ENCODE measurements around the gene ANK2. TPM values are rescaled to one million over a fixed set of nuclear protein-coding genes. Genes with fewer than 3 reads are reported as not detected.

The ANK2 gene
- total RNA-seq, 8 experiments from 2014 or later = 46.7 to 361 (median 116) TPM

- peaks cover 7 to 13% of the 10 kb centered on the region in 2 donors for H3K4me1 ChIP-seq (replicated peaks in 1 of 2)
- WGBS, 10 experiments = 7 to 97% (median 79%) methylated on average over 1 to 4 of the region's 4 CpGs; no CpG with 5 or more reads in 3 of the 10 experiments
- in situ Hi-C loops (cut with MboI; ENCODE audit: low pct_unique_long_range_greater_than_20kb in 2 of 9, low sequenced_read_pairs in 9 of 9, unreplicated experiment in 9 of 9) = loop anchor here in 2 of 9 experiments (25.0 kb wide), 1 partner anchor 181 kb away; no protein-coding TSS in a partner anchor
- peak in 2 of 8 experiments; percentile 39 to 52 for ATAC-seq (replicated peaks in 6 of 8)
- no peak overlapping the region for H3K27ac ChIP-seq
- H3K4me3 ChIP-seq = no peak overlapping the region
Measured at GRCh38 chr4:113293674-113294073, 244.2 kb downstream of the ANK2 start.

GRCh38 chr4:113294908-113295307 is 245.5 kb downstream of the ANK2 start:
- WGBS, 10 experiments = 22 to 100% (median 100%) methylated on average over 1 of the region's 1 CpG; no CpG with 5 or more reads in 2 of the 10 experiments
- H3K27ac ChIP-seq = no peak overlapping the region
- ATAC-seq (replicated peaks in 6 of 8) = no peak
- in situ Hi-C loops (cut with MboI; ENCODE audit: low pct_unique_long_range_greater_than_20kb in 2 of 9, low sequenced_read_pairs in 9 of 9, unreplicated experiment in 9 of 9) = loop anchor here in 2 of 9 experiments (25.0 kb wide), 1 partner anchor 183 kb away; no protein-coding TSS in a partner anchor
- peaks cover 7 to 13% of the 10 kb centered on the region in 2 donors for H3K4me1 ChIP-seq (replicated peaks in 1 of 2)
- H3K4me3 ChIP-seq = no peak overlapping the region

DNA sequence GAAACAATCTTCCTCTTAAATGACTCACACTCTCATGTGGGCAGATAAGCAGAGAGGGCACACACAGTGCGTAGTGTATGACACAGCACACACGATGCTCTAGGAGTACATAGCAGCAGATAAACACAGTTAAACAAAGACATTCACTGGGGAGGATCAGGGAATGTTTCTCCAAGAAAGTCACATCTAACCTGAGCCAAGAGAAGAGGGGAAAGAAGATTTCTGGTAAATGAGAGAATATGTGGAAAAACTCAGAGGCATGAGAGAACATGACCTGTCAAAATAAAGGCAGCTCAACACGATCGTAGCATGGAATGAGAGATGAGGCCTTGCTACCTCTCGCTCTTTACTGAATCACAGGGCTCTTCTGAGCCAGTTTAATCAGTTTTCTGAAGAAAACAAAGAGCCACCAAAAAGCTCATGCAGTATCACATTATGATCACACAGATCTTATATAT is 251.0 kb downstream of the ANK2 start:
- in situ Hi-C loops (cut with MboI; ENCODE audit: low pct_unique_long_range_greater_than_20kb in 2 of 9, low sequenced_read_pairs in 9 of 9, unreplicated experiment in 9 of 9) = no loop called here
- no peak overlapping the region for H3K27ac ChIP-seq

DNA sequence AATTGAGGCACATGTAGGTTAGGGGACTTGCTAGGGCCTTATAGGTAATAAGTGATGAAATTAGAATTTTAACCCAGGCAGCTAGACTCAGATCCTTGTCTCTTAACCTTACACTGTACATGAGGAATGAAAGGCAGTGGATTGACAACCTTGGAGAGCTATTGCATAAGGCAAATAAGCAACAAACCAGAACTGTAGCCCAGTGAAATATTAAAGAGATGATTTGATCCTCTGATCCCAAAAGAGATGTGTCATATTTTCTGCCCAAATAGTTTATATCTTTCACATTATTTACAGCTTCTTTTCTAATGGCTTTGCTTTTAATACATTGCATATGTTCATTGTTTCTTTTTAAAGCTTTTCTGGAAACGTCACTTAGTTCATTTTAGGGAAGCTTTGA is 252.6 kb downstream of the ANK2 start:
- no peak overlapping the region for H3K4me3 ChIP-seq
- in situ Hi-C loops (cut with MboI; ENCODE audit: low pct_unique_long_range_greater_than_20kb in 2 of 9, low sequenced_read_pairs in 9 of 9, unreplicated experiment in 9 of 9) = no loop called here
- no peak for ATAC-seq (replicated peaks in 6 of 8)
- 8 to 100% (median 89%) methylated on average over 1 of the region's 1 CpG; no CpG with 5 or more reads in 3 of the 10 experiments for WGBS, 10 experiments
- H3K4me1 ChIP-seq (replicated peaks in 1 of 2) = no peaks in the 10 kb centered on the region
- H3K27ac ChIP-seq = no peak overlapping the region

More for the DNA sequence above, 251.0 kb downstream of the ANK2 start:
- Histone ChIP-seq H3K4me1 (replicated peaks in 1 of 2) (no peaks in the 10 kb centered on the region), H3K4me3 (no peak overlapping the region)
- 14 to 100% (median 71%) methylated on average over 2 to 5 of the region's 5 CpGs; no CpG with 5 or more reads in 1 of the 10 experiments for WGBS, 10 experiments
- ATAC-seq (replicated peaks in 6 of 8) = peak in 5 of 8 experiments; percentile 35 to 100 (median 93)

GRCh38 chr4:113303315-113303714 is 253.9 kb downstream of the ANK2 start:
- H3K27ac ChIP-seq = no peak overlapping the region
- WGBS, 10 experiments = 50 to 100% (median 91%) methylated on average over 1 of the region's 1 CpG; no CpG with 5 or more reads in 4 of the 10 experiments
- in situ Hi-C loops (cut with MboI; ENCODE audit: low pct_unique_long_range_greater_than_20kb in 2 of 9, low sequenced_read_pairs in 9 of 9, unreplicated experiment in 9 of 9) = no loop called here
- H3K4me3 ChIP-seq = no peak overlapping the region
- no peaks in the 10 kb centered on the region for H3K4me1 ChIP-seq (replicated peaks in 1 of 2)
- no peak for ATAC-seq (replicated peaks in 6 of 8)

DNA sequence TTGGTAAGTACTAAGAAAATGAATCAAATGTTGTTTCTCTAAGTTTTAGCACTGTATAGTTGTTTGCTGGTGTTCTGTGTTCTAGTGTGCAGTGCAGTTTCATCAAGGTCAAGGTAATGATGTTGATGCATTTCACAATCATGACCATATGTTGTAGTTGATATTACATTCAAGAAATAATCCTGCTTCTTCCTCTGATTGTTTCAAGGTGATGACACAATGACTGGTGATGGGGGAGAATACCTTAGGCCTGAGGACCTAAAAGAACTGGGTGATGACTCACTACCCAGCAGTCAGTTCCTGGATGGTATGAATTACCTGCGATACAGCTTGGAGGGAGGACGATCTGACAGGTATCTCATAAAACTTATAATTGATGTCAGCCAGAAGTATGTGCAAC is 261.6 kb downstream of the ANK2 start:
- no peak overlapping the region for H3K27ac ChIP-seq
- H3K4me1 ChIP-seq (replicated peaks in 1 of 2) = no peaks in the 10 kb centered on the region
- in situ Hi-C loops (cut with MboI; ENCODE audit: low pct_unique_long_range_greater_than_20kb in 2 of 9, low sequenced_read_pairs in 9 of 9, unreplicated experiment in 9 of 9) = no loop called here
- no peak for ATAC-seq (replicated peaks in 6 of 8)
- no peak overlapping the region for H3K4me3 ChIP-seq
- WGBS, 10 experiments = 63 to 100% (median 97%) methylated on average over 1 to 2 of the region's 2 CpGs; no CpG with 5 or more reads in 2 of the 10 experiments

GRCh38 chr4:113312529-113312928 is 263.1 kb downstream of the ANK2 start:
- peaks cover 0 to 6% of the 10 kb centered on the region in 2 donors for H3K4me1 ChIP-seq (replicated peaks in 1 of 2)
- in situ Hi-C loops (cut with MboI; ENCODE audit: low pct_unique_long_range_greater_than_20kb in 2 of 9, low sequenced_read_pairs in 9 of 9, unreplicated experiment in 9 of 9) = no loop called here
- ATAC-seq (replicated peaks in 6 of 8) = no peak
- H3K4me3 ChIP-seq = no peak overlapping the region
- no peak overlapping the region for H3K27ac ChIP-seq
- 62 to 89% (median 71%) methylated on average over 1 to 3 of the region's 3 CpGs; no CpG with 5 or more reads in 2 of the 10 experiments for WGBS, 10 experiments

GRCh38 chr4:113314426-113314825 is 265.0 kb downstream of the ANK2 start:
- 34 to 96% (median 86%) methylated on average over 2 to 3 of the region's 3 CpGs; no CpG with 5 or more reads in 1 of the 10 experiments for WGBS, 10 experiments
- peaks cover 0 to 6% of the 10 kb centered on the region in 2 donors for H3K4me1 ChIP-seq (replicated peaks in 1 of 2)
- H3K4me3 ChIP-seq = no peak overlapping the region
- in situ Hi-C loops (cut with MboI; ENCODE audit: low pct_unique_long_range_greater_than_20kb in 2 of 9, low sequenced_read_pairs in 9 of 9, unreplicated experiment in 9 of 9) = no loop called here
- H3K27ac ChIP-seq = no peak overlapping the region
- ATAC-seq (replicated peaks in 6 of 8) = no peak

DNA sequence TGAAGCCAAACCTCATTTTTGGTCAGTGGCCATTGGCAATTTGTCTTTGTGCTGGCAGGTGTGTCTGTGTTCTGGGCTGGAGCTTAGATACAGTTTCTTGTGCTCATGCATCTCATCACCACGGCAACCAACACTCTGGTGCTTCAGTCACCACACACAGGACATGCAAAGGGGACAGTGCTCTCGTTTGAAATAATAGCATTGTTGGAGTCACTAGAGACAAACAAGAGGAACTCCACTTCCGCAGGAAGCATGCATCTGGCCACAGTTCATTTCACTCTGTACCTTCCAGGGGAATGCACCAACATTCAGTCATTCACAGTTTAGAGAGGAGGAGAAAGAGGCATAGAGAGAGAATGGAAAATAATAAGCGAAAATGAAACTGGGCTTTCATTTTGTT is 267.4 kb downstream of the ANK2 start:
- peak in 5 of 8 experiments; percentile 24 to 89 (median 64) for ATAC-seq (replicated peaks in 6 of 8)
- H3K4me1 ChIP-seq (replicated peaks in 1 of 2) = peaks cover 0 to 6% of the 10 kb centered on the region in 2 donors
- no peak overlapping the region for H3K4me3 ChIP-seq
- 13 to 93% (median 82%) methylated on average over 2 to 3 of the region's 4 CpGs; no CpG with 5 or more reads in 2 of the 10 experiments for WGBS, 10 experiments
- in situ Hi-C loops (cut with MboI; ENCODE audit: low pct_unique_long_range_greater_than_20kb in 2 of 9, low sequenced_read_pairs in 9 of 9, unreplicated experiment in 9 of 9) = no loop called here
- no peak overlapping the region for H3K27ac ChIP-seq

GRCh38 chr4:113317523-113317922 is 268.1 kb downstream of the ANK2 start:
- H3K4me3 ChIP-seq = no peak overlapping the region
- ATAC-seq (replicated peaks in 6 of 8) = peak in 1 of 8 experiments; percentile 12
- H3K4me1 ChIP-seq (replicated peaks in 1 of 2) = peaks cover 0 to 6% of the 10 kb centered on the region in 2 donors
- no peak overlapping the region for H3K27ac ChIP-seq
- WGBS, 10 experiments = 80 to 100% (median 96%) methylated on average over 1 to 5 of the region's 5 CpGs; no CpG with 5 or more reads in 2 of the 10 experiments
- in situ Hi-C loops (cut with MboI; ENCODE audit: low pct_unique_long_range_greater_than_20kb in 2 of 9, low sequenced_read_pairs in 9 of 9, unreplicated experiment in 9 of 9) = no loop called here

- Histone ChIP-seq H3K4me3 (no peak overlapping the region), H3K27ac (no peak overlapping the region), H3K4me1 (replicated peaks in 1 of 2) (no peaks in the 10 kb centered on the region)
- whole genome bisulfite sequencing, 10 experiments = 64 to 100% (median 82%) methylated on average over 1 to 5 of the region's 5 CpGs
- no peak for ATAC-seq (replicated peaks in 6 of 8)
- in situ Hi-C loops (cut with MboI; ENCODE audit: low pct_unique_long_range_greater_than_20kb in 2 of 9, low sequenced_read_pairs in 9 of 9, unreplicated experiment in 9 of 9) = no loop called here
Measured at GRCh38 chr4:113322736-113323135, 273.3 kb downstream of the ANK2 start.

- no peak overlapping the region for H3K27ac ChIP-seq
- no peaks in the 10 kb centered on the region for H3K4me1 ChIP-seq (replicated peaks in 1 of 2)
- ATAC-seq (replicated peaks in 6 of 8) = no peak
- 66 to 97% (median 86%) methylated on average over 3 to 5 of the region's 5 CpGs; no CpG with 5 or more reads in 1 of the 10 experiments for WGBS, 10 experiments
- in situ Hi-C loops (cut with MboI; ENCODE audit: low pct_unique_long_range_greater_than_20kb in 2 of 9, low sequenced_read_pairs in 9 of 9, unreplicated experiment in 9 of 9) = no loop called here
- no peak overlapping the region for H3K4me3 ChIP-seq
Measured at GRCh38 chr4:113325876-113326615, 276.6 kb downstream of the ANK2 start.

DNA sequence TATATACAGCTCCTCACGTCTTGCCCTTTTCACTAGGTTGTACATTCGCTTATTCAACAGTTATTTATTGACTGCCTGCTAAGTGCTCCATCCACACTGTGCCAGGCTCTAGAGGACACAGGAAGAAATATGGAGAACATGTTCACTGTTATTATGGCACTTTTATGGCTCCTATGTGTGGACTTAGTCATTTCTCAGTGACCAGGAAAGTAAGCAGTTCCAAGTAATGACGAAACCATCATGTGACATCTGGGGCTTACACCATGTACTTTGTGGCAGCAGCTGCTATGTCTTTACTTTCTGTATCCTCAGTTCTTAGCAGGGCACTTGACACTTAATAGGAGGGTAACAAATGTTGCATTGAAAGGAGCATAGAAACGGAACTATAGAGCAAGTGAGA is 278.0 kb downstream of the ANK2 start:
- 0 to 92% (median 68%) methylated on average over 1 to 4 of the region's 4 CpGs; no CpG with 5 or more reads in 2 of the 10 experiments for whole genome bisulfite sequencing, 10 experiments
- Histone ChIP-seq H3K27ac (no peak overlapping the region), H3K4me3 (no peak overlapping the region), H3K4me1 (replicated peaks in 1 of 2) (no peaks in the 10 kb centered on the region)
- ATAC-seq (replicated peaks in 6 of 8) = peak in 6 of 8 experiments; percentile 29 to 96 (median 64)
- in situ Hi-C loops (cut with MboI; ENCODE audit: low pct_unique_long_range_greater_than_20kb in 2 of 9, low sequenced_read_pairs in 9 of 9, unreplicated experiment in 9 of 9) = no loop called here
